Subcutaneous adipose tissue (tissue), 4 donors: ENCODE data around the gene SPATA45. TPM values are rescaled to one million over a fixed set of nuclear protein-coding genes. Genes with fewer than 3 reads are reported as not detected.

Source experiments
- total RNA-seq, 4 donors: library from RNA; depleted of rRNA; stranded (reverse); fragments of >200 nt; gene quantifications; one replicate each; pipeline ENCODE4 v1.1.0, GENCODE V29; 2016
- TF ChIP-seq, protein P1 (sequence below): fragments of 450-650 bp; IDR thresholded peaks from one replicate; pipeline ENCODE4 v1.5.1; 2016; ENCODE audit warnings: low read depth, mild to moderate bottlenecking, control low read depth, antibody characterized with exemption, moderate library complexity

Gene SPATA45
- total RNA-seq, 4 donors from 2014 or later, result not detected

DNA sequence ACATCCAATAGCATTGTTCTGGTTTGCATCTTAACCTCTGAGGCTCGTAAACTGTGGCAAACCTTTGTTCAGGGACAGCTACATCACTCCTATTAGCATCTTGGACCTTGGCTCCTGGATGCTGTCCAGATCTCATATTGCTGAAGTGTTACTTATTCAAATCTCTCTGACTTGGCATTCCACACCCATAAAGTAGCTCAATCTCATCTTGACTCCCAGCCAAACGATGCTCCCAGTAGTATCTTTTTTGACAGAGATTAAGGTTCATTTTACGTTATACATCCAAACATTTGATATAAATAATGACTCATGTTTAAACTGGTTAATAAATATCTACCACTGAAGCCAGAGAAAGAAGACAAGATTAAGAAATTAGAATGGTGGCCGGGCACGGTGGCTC, 6.2 kb upstream of the SPATA45 start:
- TF ChIP-seq, protein P1, sequence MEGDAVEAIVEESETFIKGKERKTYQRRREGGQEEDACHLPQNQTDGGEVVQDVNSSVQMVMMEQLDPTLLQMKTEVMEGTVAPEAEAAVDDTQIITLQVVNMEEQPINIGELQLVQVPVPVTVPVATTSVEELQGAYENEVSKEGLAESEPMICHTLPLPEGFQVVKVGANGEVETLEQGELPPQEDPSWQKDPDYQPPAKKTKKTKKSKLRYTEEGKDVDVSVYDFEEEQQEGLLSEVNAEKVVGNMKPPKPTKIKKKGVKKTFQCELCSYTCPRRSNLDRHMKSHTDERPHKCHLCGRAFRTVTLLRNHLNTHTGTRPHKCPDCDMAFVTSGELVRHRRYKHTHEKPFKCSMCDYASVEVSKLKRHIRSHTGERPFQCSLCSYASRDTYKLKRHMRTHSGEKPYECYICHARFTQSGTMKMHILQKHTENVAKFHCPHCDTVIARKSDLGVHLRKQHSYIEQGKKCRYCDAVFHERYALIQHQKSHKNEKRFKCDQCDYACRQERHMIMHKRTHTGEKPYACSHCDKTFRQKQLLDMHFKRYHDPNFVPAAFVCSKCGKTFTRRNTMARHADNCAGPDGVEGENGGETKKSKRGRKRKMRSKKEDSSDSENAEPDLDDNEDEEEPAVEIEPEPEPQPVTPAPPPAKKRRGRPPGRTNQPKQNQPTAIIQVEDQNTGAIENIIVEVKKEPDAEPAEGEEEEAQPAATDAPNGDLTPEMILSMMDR, result no peak

GRCh38 chr1:212852105-212852688, 4.7 kb upstream of the SPATA45 start:
- TF ChIP-seq, protein P1, result no peak

DNA sequence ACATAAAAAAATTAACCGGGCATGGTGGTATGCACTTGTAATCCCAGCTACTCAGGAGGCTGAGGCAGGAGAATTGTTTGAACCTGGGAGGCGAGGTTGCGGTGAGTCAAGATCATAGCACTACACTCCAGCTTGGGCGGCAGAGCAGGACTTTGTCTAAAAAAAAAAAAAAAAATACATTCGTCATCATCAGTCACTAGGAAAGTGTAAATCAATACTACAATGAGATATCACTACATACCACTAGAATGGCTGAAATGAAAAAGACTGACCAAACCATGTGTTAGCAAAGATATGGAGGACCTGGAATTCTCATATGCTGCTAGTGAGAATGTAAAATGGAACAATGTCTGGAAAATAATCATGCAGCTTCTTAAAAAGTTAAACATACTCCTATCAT, 9.3 kb downstream of the SPATA45 start:
- TF ChIP-seq, protein P1, result no peak

- TF ChIP-seq, protein P1, result no peak
Observed at GRCh38 chr1:212828395-212828794, 19.1 kb downstream of the SPATA45 start.

DNA sequence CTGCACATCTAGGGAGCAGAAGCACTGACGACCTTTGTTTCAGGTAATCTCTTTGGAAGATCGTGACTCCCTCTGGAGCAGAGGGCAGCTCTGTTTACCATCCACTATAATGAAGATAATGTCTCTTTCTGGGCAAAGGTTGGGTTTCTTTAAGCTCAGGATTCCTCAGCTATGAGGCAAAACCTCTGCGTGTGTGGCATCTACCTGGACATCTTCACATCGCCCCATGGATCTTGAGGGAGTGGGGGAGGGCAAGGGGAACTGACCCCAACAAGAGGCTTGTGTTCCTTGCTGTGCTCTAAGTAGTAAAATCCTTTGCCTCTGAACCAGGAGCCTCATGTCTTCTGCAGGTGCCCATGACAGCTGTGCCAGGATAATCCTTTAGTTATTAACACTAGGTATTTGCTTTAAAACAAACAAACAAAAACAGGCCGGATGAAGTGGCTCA, 19.6 kb downstream of the SPATA45 start:
- TF ChIP-seq, protein P1, result no peak

DNA sequence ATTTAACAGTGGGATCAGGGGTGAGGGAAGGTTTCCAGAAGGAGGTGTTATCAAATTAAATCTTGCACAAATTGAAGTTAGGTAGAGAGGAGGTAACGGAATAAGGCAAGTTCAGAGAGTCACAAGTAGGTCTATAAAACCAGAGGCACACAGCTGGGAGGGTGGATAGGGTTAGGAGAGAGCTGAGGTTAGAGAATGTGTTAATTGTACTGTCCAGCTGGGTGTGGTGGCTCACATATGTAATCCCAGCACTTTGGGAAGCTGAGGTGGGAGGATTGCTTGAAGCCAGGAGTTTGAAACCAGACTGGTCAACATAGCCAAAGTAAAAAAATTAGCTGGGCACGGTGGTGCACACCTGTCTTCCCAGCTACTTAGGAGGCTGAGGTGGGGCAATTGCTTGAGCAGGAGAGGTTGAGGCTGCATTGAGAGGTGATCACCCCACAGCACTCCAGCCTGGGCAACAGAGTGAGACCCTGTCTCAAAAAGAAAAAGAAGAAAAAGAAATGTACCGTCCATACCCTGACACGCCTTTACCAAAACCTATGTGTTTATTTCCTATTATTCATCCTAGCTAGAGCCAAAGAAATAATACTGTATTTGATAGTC, 20.2 kb downstream of the SPATA45 start:
- TF ChIP-seq, protein P1, result no peak

- TF ChIP-seq, protein P1, result no peak
Observed at GRCh38 chr1:212825798-212826452, 21.5 kb downstream of the SPATA45 start.
